CD4-positive, alpha-beta T cell treated with Interleukin-6 at 100 ng/mL for 8 hours (primary cell): Measurements from ENCODE around the gene FAM53B.

Experiments used
- DNase-seq: peaks from one replicate; pipeline ENCODE4 v3.0.0-alpha.2; 2020; ENCODE audit warnings: mixed read lengths, low spot score

FAM53B gene

GRCh38 chr10:124696446-124697392 is 47.5 kb downstream of the FAM53B start:
- peak; percentile 32 for DNase-seq

- DNase-seq: no peak
Measured at GRCh38 chr10:124695259-124695658, 48.9 kb downstream of the FAM53B start.

GRCh38 chr10:124694481-124695220 is 49.5 kb downstream of the FAM53B start:
- no peak for DNase-seq

- DNase-seq: no peak
Measured at GRCh38 chr10:124693801-124694416, 50.3 kb downstream of the FAM53B start.

- DNase-seq: no peak
Measured at GRCh38 chr10:124693396-124693795, 50.8 kb downstream of the FAM53B start.

- no peak for DNase-seq
Measured at GRCh38 chr10:124692100-124692446, 52.1 kb downstream of the FAM53B start.

- no peak for DNase-seq
Measured at GRCh38 chr10:124691421-124692099, 52.6 kb downstream of the FAM53B start.

- no peak for DNase-seq
Measured at GRCh38 chr10:124691002-124691401, 53.2 kb downstream of the FAM53B start.

- no peak for DNase-seq
Measured at GRCh38 chr10:124689911-124690498, 54.2 kb downstream of the FAM53B start.

- DNase-seq: peak; percentile 67
Measured at GRCh38 chr10:124688889-124689670, 55.1 kb downstream of the FAM53B start.

- DNase-seq: no peak
Measured at GRCh38 chr10:124688386-124688785, 55.8 kb downstream of the FAM53B start.

- DNase-seq: no peak
Measured at GRCh38 chr10:124686707-124687376, 57.3 kb downstream of the FAM53B start.

- DNase-seq: no peak
Measured at GRCh38 chr10:124685261-124685660, 58.9 kb downstream of the FAM53B start.

- no peak for DNase-seq
Measured at GRCh38 chr10:124683814-124684213, 60.4 kb downstream of the FAM53B start.

GRCh38 chr10:124681626-124682552 is 62.3 kb downstream of the FAM53B start:
- DNase-seq: no peak

GRCh38 chr10:124681091-124681490 is 63.1 kb downstream of the FAM53B start:
- no peak for DNase-seq

- no peak for DNase-seq
Measured at GRCh38 chr10:124680675-124681074, 63.5 kb downstream of the FAM53B start.

- no peak for DNase-seq
Measured at GRCh38 chr10:124679401-124679800, 64.8 kb downstream of the FAM53B start.

GRCh38 chr10:124678557-124679240 is 65.5 kb downstream of the FAM53B start:
- peak; percentile 71 for DNase-seq
